Measurements from ENCODE around the gene MSI2.

DNA sequence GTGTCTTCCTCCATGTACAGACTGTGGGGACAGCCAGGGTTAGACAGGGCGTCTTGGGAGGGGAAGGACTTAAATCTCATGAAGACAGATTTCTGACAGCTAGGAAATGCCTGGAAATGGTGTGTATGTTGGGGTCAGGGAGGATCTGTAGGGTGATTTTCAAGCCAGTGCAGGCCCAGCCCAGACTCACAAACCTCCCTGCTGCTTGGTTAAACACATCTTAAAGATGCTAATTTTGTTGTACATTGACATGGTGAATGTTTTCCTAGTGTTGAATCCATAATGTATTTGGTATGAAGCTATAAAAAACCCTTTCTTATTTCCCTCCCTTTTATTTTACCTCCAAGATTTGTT is 250.4 kb downstream of the MSI2 start:
- no peak for TF ChIP-seq YY1 (IDR thresholded peaks at IDR 0.05; ENCODE audit: insufficient read depth, insufficient read length)
- no peak for TF ChIP-seq ZNF274 (IDR thresholded peaks at IDR 0.05; ENCODE audit: low read depth, low read length)
- TF ChIP-seq SUZ12 (IDR thresholded peaks at IDR 0.05; ENCODE audit: extremely low read depth, insufficient read depth, insufficient read length), result no peak
